Esophagus squamous epithelium (tissue), 4 donors: ENCODE data around the gene TREM2.

ENCODE experiments used
- POLR2A ChIP-seq, 4 donors: fragments of 450-650 bp; IDR thresholded peaks; one replicate each; pipeline ENCODE4 v1.6.1; 2017; ENCODE audit warnings: antibody characterized with exemption in 4 of 4, mild to moderate bottlenecking in 4 of 4, moderate library complexity in 3 of 4
- TF ChIP-seq, protein P1 (sequence below), 6 experiments: fragments of 450-650 bp in 4 of 6; fragments of 200-600 bp in 2 of 6; sonication (generic) in 2 of 6; IDR thresholded peaks; one replicate each; pipeline ENCODE4 v1.5.1; 2016 to 2019; ENCODE audit warnings: antibody characterized with exemption in 6 of 6, mild to moderate bottlenecking in 4 of 6, moderate library complexity in 4 of 6

DNA sequence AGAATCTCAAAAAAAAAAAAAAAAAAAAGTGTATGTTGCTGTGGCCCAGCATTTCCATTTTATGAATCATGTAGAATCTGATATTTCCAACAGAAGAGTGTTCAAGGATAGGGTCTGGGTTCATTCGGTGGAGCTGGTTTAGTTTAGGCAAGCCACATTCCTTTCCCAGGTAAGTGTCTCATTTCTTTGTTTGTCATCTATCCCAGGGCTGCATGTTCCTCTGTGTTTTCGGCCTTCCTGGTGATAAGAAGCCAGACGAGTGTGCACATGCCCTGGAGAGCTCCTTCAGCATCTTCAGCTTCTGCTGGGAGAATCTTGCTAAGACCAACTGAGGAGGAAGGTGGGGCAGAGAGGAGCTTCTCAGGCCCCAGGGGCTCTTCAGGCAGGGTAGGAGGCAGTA, 51.9 kb downstream of the TREM2 start:
- TF ChIP-seq, protein P1, sequence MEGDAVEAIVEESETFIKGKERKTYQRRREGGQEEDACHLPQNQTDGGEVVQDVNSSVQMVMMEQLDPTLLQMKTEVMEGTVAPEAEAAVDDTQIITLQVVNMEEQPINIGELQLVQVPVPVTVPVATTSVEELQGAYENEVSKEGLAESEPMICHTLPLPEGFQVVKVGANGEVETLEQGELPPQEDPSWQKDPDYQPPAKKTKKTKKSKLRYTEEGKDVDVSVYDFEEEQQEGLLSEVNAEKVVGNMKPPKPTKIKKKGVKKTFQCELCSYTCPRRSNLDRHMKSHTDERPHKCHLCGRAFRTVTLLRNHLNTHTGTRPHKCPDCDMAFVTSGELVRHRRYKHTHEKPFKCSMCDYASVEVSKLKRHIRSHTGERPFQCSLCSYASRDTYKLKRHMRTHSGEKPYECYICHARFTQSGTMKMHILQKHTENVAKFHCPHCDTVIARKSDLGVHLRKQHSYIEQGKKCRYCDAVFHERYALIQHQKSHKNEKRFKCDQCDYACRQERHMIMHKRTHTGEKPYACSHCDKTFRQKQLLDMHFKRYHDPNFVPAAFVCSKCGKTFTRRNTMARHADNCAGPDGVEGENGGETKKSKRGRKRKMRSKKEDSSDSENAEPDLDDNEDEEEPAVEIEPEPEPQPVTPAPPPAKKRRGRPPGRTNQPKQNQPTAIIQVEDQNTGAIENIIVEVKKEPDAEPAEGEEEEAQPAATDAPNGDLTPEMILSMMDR (IDR thresholded peaks at IDR 0.05): no peak
- no peak for TF ChIP-seq POLR2A (IDR thresholded peaks at IDR 0.05)
